ENCODE measurements around the gene NCAM1.

Gene NCAM1

DNA sequence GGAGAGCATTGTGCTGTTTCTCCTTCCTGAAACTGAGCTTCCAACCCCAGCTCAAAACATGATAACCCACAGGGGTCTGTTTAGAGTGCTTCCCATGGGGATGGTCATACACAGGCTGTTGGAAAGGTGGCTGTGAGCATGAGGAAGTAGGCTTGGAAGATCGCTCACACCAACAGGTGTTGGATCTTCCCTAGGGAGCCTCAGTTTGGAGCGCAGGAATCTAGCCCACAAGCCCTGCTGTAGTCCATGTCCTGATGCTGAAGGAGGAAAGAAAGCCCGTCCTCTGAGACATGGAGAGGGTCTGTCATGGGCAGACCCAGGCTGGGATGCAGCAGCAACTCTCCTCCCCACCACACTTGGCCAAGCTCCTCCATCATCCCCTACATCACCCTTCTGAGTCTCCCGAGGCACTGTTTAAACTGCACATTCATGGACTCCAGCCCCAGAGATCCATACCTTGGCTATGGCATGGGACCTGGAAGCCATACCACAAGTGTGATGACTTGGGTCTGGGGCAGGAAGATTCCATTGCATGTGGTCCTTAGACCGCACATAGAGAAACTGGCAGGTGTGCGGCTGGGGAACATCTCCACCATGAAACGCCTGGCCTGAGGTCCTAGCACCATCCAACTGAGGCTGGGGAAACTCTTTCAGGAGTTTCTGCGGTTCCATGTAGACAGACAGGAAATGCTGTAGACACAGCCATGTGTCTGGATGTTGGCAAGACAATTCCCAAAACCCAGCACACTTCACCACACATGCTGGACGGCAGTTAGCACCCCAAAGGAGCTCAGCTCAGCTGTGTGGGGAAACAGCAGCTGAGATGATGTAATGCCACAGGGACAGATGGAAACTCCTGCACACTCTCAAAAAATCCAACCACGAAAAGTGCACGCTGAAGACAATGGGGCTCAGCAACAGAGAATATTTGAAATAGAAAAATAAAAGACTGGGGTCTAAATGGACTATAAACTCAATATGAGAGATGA lies 325.6 kb downstream of the NCAM1 start:
- no peak for DNase-seq

DNA sequence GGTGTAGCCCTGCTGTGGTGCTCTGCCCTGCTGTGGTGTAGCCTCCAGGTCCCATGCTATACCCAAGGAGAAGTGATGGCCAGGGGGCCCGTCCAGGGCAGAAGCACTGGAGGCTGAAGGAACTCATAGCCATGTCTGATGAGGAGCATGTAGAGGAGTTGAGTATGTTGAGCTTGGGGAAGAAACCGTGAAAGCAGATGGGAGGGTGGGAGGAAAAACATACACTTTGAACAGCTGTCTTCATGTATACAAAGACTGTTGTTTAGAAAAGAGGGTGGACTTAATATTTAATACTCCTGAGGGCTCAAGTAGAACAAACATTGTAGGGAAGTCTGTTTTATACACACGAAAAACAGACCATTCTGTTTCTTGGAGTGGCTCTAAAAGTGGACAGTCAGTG lies 326.6 kb downstream of the NCAM1 start:
- Histone ChIP-seq H2AFZ (ENCODE audit: low read depth, low read length) (no peak overlapping the region), H3K79me2 (ENCODE audit: insufficient read depth, low read length) (no peaks in the 10 kb centered on the region), H3K9ac (ENCODE audit: low read depth, low read length) (no peak overlapping the region), H3K4me3 (ENCODE audit: low read depth in 1 of 2, low read length in 2 of 2) (no peak overlapping the region), H4K20me1 (ENCODE audit: insufficient read depth, low read length) (no peaks in the 10 kb centered on the region), H3K9me3 (ENCODE audit: insufficient read depth, low read length, severe bottlenecking) (no peaks in the 10 kb centered on the region), H3K27ac (ENCODE audit: low read length) (no peak overlapping the region), H3K4me1 (ENCODE audit: insufficient read depth, low read length) (no peaks in the 10 kb centered on the region), H3K27me3 (ENCODE audit: insufficient read depth, low read length, poor library complexity) (no peaks in the 10 kb centered on the region), H3K36me3 (ENCODE audit: insufficient read depth, low read length) (no peaks in the 10 kb centered on the region), H3K4me2 (ENCODE audit: insufficient read depth, low read length) (no peak overlapping the region)
- no peak for ATAC-seq (ENCODE audit: insufficient read depth, low read depth)
- no peak for DNase-seq
- TF ChIP-seq, protein P1, sequence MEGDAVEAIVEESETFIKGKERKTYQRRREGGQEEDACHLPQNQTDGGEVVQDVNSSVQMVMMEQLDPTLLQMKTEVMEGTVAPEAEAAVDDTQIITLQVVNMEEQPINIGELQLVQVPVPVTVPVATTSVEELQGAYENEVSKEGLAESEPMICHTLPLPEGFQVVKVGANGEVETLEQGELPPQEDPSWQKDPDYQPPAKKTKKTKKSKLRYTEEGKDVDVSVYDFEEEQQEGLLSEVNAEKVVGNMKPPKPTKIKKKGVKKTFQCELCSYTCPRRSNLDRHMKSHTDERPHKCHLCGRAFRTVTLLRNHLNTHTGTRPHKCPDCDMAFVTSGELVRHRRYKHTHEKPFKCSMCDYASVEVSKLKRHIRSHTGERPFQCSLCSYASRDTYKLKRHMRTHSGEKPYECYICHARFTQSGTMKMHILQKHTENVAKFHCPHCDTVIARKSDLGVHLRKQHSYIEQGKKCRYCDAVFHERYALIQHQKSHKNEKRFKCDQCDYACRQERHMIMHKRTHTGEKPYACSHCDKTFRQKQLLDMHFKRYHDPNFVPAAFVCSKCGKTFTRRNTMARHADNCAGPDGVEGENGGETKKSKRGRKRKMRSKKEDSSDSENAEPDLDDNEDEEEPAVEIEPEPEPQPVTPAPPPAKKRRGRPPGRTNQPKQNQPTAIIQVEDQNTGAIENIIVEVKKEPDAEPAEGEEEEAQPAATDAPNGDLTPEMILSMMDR (IDR thresholded peaks at IDR 0.05; ENCODE audit: borderline replicate concordance, extremely low read depth, low read length, poor library complexity, severe bottlenecking): no peak
- TF ChIP-seq EZH2 (IDR thresholded peaks at IDR 0.05; ENCODE audit: borderline replicate concordance, low read depth, low read length, severe bottlenecking): no peak

More for the DNA sequence above, 325.6 kb downstream of the NCAM1 start:
- Histone ChIP-seq H3K4me1 (ENCODE audit: insufficient read depth, low read length) (no peaks in the 10 kb centered on the region), H3K4me3 (ENCODE audit: low read depth in 1 of 2, low read length in 2 of 2) (no peak overlapping the region), H3K9me3 (ENCODE audit: insufficient read depth, low read length, severe bottlenecking) (no peaks in the 10 kb centered on the region), H3K27ac (ENCODE audit: low read length) (no peak overlapping the region), H3K79me2 (ENCODE audit: insufficient read depth, low read length) (no peaks in the 10 kb centered on the region), H3K36me3 (ENCODE audit: insufficient read depth, low read length) (no peaks in the 10 kb centered on the region), H2AFZ (ENCODE audit: low read depth, low read length) (no peak overlapping the region), H3K4me2 (ENCODE audit: insufficient read depth, low read length) (no peak overlapping the region), H3K27me3 (ENCODE audit: insufficient read depth, low read length, poor library complexity) (no peaks in the 10 kb centered on the region), H4K20me1 (ENCODE audit: insufficient read depth, low read length) (no peaks in the 10 kb centered on the region), H3K9ac (ENCODE audit: low read depth, low read length) (no peak overlapping the region)
- TF ChIP-seq, protein P1 (IDR thresholded peaks at IDR 0.05; ENCODE audit: borderline replicate concordance, extremely low read depth, low read length, poor library complexity, severe bottlenecking): no peak
- no peak for TF ChIP-seq EZH2 (IDR thresholded peaks at IDR 0.05; ENCODE audit: borderline replicate concordance, low read depth, low read length, severe bottlenecking)
- no peak for ATAC-seq (ENCODE audit: insufficient read depth, low read depth)

DNA sequence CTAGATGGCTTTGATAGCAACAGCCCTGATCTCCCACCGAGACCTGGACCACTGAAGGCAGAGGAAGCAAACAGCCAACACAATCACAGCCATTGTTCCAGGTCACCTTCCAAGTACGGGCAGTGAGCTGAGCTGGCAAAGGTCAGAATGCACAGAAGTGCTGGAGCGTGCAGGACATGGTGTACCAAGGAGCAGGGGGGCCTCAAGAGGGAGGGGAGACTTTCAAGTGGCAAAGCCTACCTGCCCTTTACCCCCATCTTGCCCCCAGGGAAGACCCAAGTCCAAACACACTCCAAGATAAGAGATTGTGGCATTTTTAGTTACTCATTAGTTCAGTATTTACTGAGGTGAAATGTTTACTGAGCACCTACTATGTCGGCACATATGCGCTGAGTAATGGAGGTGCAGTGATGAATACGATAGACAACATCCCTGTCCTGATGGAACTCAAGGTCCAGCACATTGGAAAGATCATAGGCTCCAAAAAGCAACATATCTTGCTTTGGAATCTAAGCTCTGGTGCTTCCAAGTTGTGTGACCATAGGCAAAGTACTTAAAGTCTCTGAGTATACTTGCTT lies 327.2 kb downstream of the NCAM1 start:
- no peaks in the 10 kb centered on the region for H3K36me3 ChIP-seq (ENCODE audit: insufficient read depth, low read length)
- no peaks in the 10 kb centered on the region for H3K9me3 ChIP-seq (ENCODE audit: insufficient read depth, low read length, severe bottlenecking)
- H3K27me3 ChIP-seq (ENCODE audit: insufficient read depth, low read length, poor library complexity): no peaks in the 10 kb centered on the region
- H3K27ac ChIP-seq (ENCODE audit: low read length): no peak overlapping the region
- H2AFZ ChIP-seq (ENCODE audit: low read depth, low read length): no peak overlapping the region
- ATAC-seq (ENCODE audit: insufficient read depth, low read depth) (no peak), DNase-seq (no peak)
- no peak overlapping the region for H3K4me2 ChIP-seq (ENCODE audit: insufficient read depth, low read length)
- no peaks in the 10 kb centered on the region for H4K20me1 ChIP-seq (ENCODE audit: insufficient read depth, low read length)
- TF ChIP-seq, protein P1 (IDR thresholded peaks at IDR 0.05; ENCODE audit: borderline replicate concordance, extremely low read depth, low read length, poor library complexity, severe bottlenecking): no peak
- TF ChIP-seq EZH2 (IDR thresholded peaks at IDR 0.05; ENCODE audit: borderline replicate concordance, low read depth, low read length, severe bottlenecking): no peak
- no peaks in the 10 kb centered on the region for H3K4me1 ChIP-seq (ENCODE audit: insufficient read depth, low read length)
- H3K79me2 ChIP-seq (ENCODE audit: insufficient read depth, low read length): no peaks in the 10 kb centered on the region
- H3K9ac ChIP-seq (ENCODE audit: low read depth, low read length): no peak overlapping the region
- no peak overlapping the region for H3K4me3 ChIP-seq (ENCODE audit: low read depth in 1 of 2, low read length in 2 of 2)
